Osteoblast (primary cell): ENCODE data around the gene SLC5A4. TPM values are rescaled to one million over a fixed set of nuclear protein-coding genes. Genes with fewer than 3 reads are reported as not detected.

Experiments
- DNase-seq: peaks from one replicate; pipeline ENCODE4 v3.0.0; 2011; ENCODE audit warnings: low spot score, mixed read lengths; ENCODE audit not compliant: insufficient read length; ENCODE audit errors: missing footprints
- H2AFZ ChIP-seq: 2 replicates; pipeline ENCODE4 v1.6.0; 2011; ENCODE audit warnings: mild to moderate bottlenecking, low read length
- H3K27ac ChIP-seq: 2 replicates; pipeline ENCODE4 v1.5.1; 2011; ENCODE audit warnings: mild to moderate bottlenecking, low read depth, low read length, moderate library complexity
- H3K27me3 ChIP-seq: 2 replicates; pipeline ENCODE4 v1.6.0; 2012; ENCODE audit warnings: mild to moderate bottlenecking, control low read depth, inconsistent platforms, low read length, moderate library complexity; ENCODE audit not compliant: insufficient read depth
- H3K36me3 ChIP-seq: 2 replicates; pipeline ENCODE4 v1.5.1; 2011; ENCODE audit warnings: mild to moderate bottlenecking, low read length, control low read depth, moderate library complexity; ENCODE audit not compliant: insufficient read depth
- H3K4me1 ChIP-seq: 2 replicates; pipeline ENCODE4 v1.5.1; 2011; ENCODE audit warnings: mild to moderate bottlenecking, low read length, control low read depth, moderate library complexity; ENCODE audit not compliant: insufficient read depth
- H3K4me2 ChIP-seq: 2 replicates; pipeline ENCODE4 v1.6.0; 2011; ENCODE audit warnings: mild to moderate bottlenecking, low read length; ENCODE audit not compliant: insufficient read depth
- H3K4me3 ChIP-seq: fragments of 200-600 bp; sonication (generic); 3 replicates; pipeline ENCODE4 v1.5.1; 2012; ENCODE audit warnings: mild to moderate bottlenecking, low read length, inconsistent platforms; ENCODE audit not compliant: insufficient read depth
- H3K79me2 ChIP-seq: 2 replicates; pipeline ENCODE4 v1.6.0; 2012; ENCODE audit warnings: mild to moderate bottlenecking, low read length, control low read depth, inconsistent platforms; ENCODE audit not compliant: insufficient read depth
- H3K9me3 ChIP-seq: 2 replicates; pipeline ENCODE4 v1.5.1; 2011; ENCODE audit warnings: low read depth, low read length, control low read depth
- H4K20me1 ChIP-seq: 2 replicates; pipeline ENCODE4 v1.6.0; 2012; ENCODE audit warnings: mild to moderate bottlenecking, low read length, control low read depth; ENCODE audit not compliant: insufficient read depth
- CTCF ChIP-seq: IDR thresholded peaks from 2 replicates; pipeline ENCODE4 v1.5.1; 2011; ENCODE audit warnings: mild to moderate bottlenecking, low read depth, low read length, moderate library complexity; ENCODE audit errors: extremely low read depth
- total RNA-seq: library from RNA; depleted of rRNA; stranded (reverse); fragments of >200 nt; gene quantifications from 2 replicates; pipeline ENCODE4 v1.2.3, GENCODE V29; 2012

Gene SLC5A4
- total RNA-seq, 1 donor: not detected

GRCh38 chr22:32271389-32271788 lies 16.2 kb upstream of the SLC5A4 start:
- Histone ChIP-seq H2AFZ (no peak overlapping the region), H3K36me3 (no peaks in the 10 kb centered on the region), H3K79me2 (no peaks in the 10 kb centered on the region), H3K4me3 (no peak overlapping the region), H4K20me1 (no peaks in the 10 kb centered on the region), H3K27ac (no peak overlapping the region), H3K4me2 (no peak overlapping the region), H3K27me3 (no peaks in the 10 kb centered on the region), H3K4me1 (no peaks in the 10 kb centered on the region), H3K9me3 (no peaks in the 10 kb centered on the region)
- no peak for TF ChIP-seq CTCF
- no peak for DNase-seq

GRCh38 chr22:32270641-32271369 lies 15.7 kb upstream of the SLC5A4 start:
- no peaks in the 10 kb centered on the region for H3K79me2 ChIP-seq
- no peak overlapping the region for H2AFZ ChIP-seq
- H3K4me3 ChIP-seq: no peak overlapping the region
- H3K9me3 ChIP-seq: no peaks in the 10 kb centered on the region
- no peak overlapping the region for H3K4me2 ChIP-seq
- no peak for TF ChIP-seq CTCF
- no peaks in the 10 kb centered on the region for H3K36me3 ChIP-seq
- H3K27me3 ChIP-seq: no peaks in the 10 kb centered on the region
- DNase-seq: no peak
- H4K20me1 ChIP-seq: no peaks in the 10 kb centered on the region
- H3K27ac ChIP-seq: no peak overlapping the region
- peaks cover 3% of the 10 kb centered on the region for H3K4me1 ChIP-seq

- no peak overlapping the region for H3K27ac ChIP-seq
- no peaks in the 10 kb centered on the region for H3K36me3 ChIP-seq
- no peaks in the 10 kb centered on the region for H3K9me3 ChIP-seq
- H4K20me1 ChIP-seq: no peaks in the 10 kb centered on the region
- H3K27me3 ChIP-seq: no peaks in the 10 kb centered on the region
- H3K79me2 ChIP-seq: no peaks in the 10 kb centered on the region
- no peak for DNase-seq
- no peak overlapping the region for H2AFZ ChIP-seq
- no peak overlapping the region for H3K4me3 ChIP-seq
- no peak for TF ChIP-seq CTCF
- H3K4me2 ChIP-seq: no peak overlapping the region
- H3K4me1 ChIP-seq: peaks cover 4% of the 10 kb centered on the region
Measured at GRCh38 chr22:32269316-32269715, 14.2 kb upstream of the SLC5A4 start.

GRCh38 chr22:32267011-32267410 lies 11.9 kb upstream of the SLC5A4 start:
- Histone ChIP-seq H3K9me3 (no peaks in the 10 kb centered on the region), H3K27me3 (no peaks in the 10 kb centered on the region), H3K4me3 (no peak overlapping the region), H3K36me3 (no peaks in the 10 kb centered on the region), H3K4me1 (peaks cover 4% of the 10 kb centered on the region), H2AFZ (no peak overlapping the region), H4K20me1 (no peaks in the 10 kb centered on the region), H3K4me2 (no peak overlapping the region), H3K79me2 (no peaks in the 10 kb centered on the region), H3K27ac (no peak overlapping the region)
- no peak for TF ChIP-seq CTCF
- DNase-seq: no peak
